Activated CD8-positive, alpha-beta memory T cell treated with anti-CD3 and anti-CD28 coated beads, Interleukin-2, amount 50 U/mL, for 24 hours (primary cell): Measurements from ENCODE around the gene R3HDM2.

Experiments
- DNase-seq: peaks from one replicate; pipeline ENCODE4 v3.0.0-alpha.2; 2020; ENCODE audit errors: extremely low read depth

The R3HDM2 gene

GRCh38 chr12:57430931-57431566 is at the start of gene R3HDM2:
Gene R3HDM2 (minus strand): TSS chr12:57431043. CDS start chr12:57310428, 120,615 bp downstream.
- DNase-seq = peak; percentile 91

GRCh38 chr12:57479376-57480115 is 48.7 kb upstream of the R3HDM2 start, which contains the start of gene ARHGAP9:
Gene ARHGAP9 (minus strand): TSS chr12:57479866. CDS start chr12:57479406, 460 bp downstream.
- no peak for DNase-seq

- DNase-seq = no peak
Observed at GRCh38 chr12:57479043-57479375, 48.2 kb upstream of the R3HDM2 start.

- DNase-seq = no peak
Observed at GRCh38 chr12:57477710-57478681, 47.2 kb upstream of the R3HDM2 start.

- DNase-seq = no peak
Observed at GRCh38 chr12:57476993-57477709, 46.3 kb upstream of the R3HDM2 start.

- DNase-seq = no peak
Observed at GRCh38 chr12:57476162-57476992, 45.5 kb upstream of the R3HDM2 start.

- DNase-seq = no peak
Observed at GRCh38 chr12:57475271-57476161, 44.7 kb upstream of the R3HDM2 start.

- no peak for DNase-seq
Observed at GRCh38 chr12:57474862-57475261, 44.0 kb upstream of the R3HDM2 start.

GRCh38 chr12:57474430-57474829 is 43.6 kb upstream of the R3HDM2 start:
- DNase-seq = no peak

- DNase-seq = no peak
Observed at GRCh38 chr12:57473886-57474285, 43.0 kb upstream of the R3HDM2 start.

- DNase-seq = no peak
Observed at GRCh38 chr12:57473392-57473791, 42.5 kb upstream of the R3HDM2 start.

- no peak for DNase-seq
Observed at GRCh38 chr12:57472391-57472790, 41.5 kb upstream of the R3HDM2 start.

GRCh38 chr12:57471661-57472060 is 40.8 kb upstream of the R3HDM2 start:
- no peak for DNase-seq

- DNase-seq = no peak
Observed at GRCh38 chr12:57470970-57471656, 40.3 kb upstream of the R3HDM2 start.

GRCh38 chr12:57470286-57470969 is 39.6 kb upstream of the R3HDM2 start:
- no peak for DNase-seq

- DNase-seq = no peak
Observed at GRCh38 chr12:57469296-57470164, 38.7 kb upstream of the R3HDM2 start.

- no peak for DNase-seq
Observed at GRCh38 chr12:57467915-57468314, 37.1 kb upstream of the R3HDM2 start.
